Muscle of leg (tissue), 9 donors: ENCODE data around the gene AMELX. TPM values are rescaled to one million over a fixed set of nuclear protein-coding genes. Genes with fewer than 3 reads are reported as not detected.

ENCODE experiments used
- polyA plus RNA-seq, 8 donors: library from polyadenylated mRNA; unstranded; fragments of 120-200 nt; gene quantifications; one replicate each; pipeline versions ENCODE4 v1.2.1 to v1.2.3, GENCODE V29; 2013; ENCODE audit warnings: inconsistent platforms in 1 of 8, low replicate concordance in 1 of 8; ENCODE audit not compliant: insufficient read length in 8 of 8, insufficient read depth in 1 of 8
- total RNA-seq: library from RNA; stranded (reverse); fragments of 120-200 nt; gene quantifications from one replicate; pipeline ENCODE4 v1.2.4, GENCODE V29; 2013

Gene AMELX
- total and polyA plus RNA-seq, 9 donors: 0.36 TPM; not detected in 8

Other genes starting within 250 kb of the AMELX start
- 17.2 TPM for gene HCCS, start 182.1 kb upstream of the AMELX start, total RNA-seq
- gene HCCS, start 182.1 kb upstream of the AMELX start, polyA plus RNA-seq: 10 to 100 TPM; 25.2 to 35.0 (median 29.1) TPM